ENCODE results near the gene MYBPH.
A peak's percentile ranks its signal among the peaks of the same experiment; 100 is the strongest.

MYBPH gene

DNA sequence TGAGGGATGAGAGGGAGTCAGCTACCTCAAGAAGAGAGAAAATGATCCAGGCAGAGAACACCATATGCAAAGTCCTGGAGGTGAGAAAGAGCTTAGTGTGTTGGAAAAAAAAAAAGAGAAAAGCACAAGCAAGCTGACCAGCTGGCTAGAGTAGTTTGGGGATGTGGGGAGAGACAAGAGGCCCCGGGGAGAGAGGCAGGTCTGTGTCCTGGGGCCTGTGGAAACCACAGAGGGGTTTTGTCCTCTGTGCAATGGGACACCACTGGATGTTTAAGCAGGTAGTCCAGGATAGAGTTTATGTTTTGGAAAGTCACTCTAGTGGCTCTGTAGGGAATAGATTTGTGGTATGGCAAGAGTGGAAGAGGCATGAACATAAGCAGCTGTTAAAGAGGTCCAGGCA lies 25.3 kb upstream of the MYBPH start:
- DNase-seq (ENCODE audit: low read depth, low spot score), result no peak

DNA sequence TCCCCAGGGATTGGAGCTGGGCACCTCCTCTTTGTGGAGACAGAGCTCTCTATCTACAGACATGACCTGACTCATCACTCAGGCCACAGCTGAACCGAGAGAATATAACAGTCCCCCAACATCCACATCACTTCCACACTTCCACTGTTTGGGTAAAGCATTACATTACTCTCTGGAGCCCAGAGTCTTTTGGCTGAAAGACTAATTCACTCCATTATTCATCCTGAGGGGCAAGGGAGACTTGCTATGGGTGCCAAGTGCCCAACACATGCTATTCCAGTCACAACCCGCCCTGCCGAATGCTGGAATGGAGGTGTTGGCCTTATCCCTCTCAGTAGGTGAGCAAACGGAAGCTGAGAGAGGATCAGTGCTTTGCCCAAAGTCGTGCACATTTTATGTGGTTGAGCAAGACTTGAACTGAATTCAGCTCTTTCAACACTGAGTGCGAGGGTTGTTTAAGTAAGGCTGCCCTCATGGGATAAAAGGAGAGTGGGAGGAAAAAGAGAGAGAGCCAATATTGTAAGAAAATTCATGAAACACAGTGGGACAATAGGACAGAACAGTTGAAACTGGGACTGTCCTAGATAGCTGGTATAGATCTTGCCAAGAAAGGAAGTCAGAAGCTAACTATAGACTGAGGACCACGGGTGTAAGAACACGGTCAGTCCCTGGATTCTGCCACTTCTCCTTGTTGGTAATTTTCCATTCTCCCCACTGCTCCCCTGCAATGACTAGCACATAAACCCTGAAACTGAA lies 24.4 kb upstream of the MYBPH start:
- DNase-seq (ENCODE audit: low read depth, low spot score), result no peak

DNA sequence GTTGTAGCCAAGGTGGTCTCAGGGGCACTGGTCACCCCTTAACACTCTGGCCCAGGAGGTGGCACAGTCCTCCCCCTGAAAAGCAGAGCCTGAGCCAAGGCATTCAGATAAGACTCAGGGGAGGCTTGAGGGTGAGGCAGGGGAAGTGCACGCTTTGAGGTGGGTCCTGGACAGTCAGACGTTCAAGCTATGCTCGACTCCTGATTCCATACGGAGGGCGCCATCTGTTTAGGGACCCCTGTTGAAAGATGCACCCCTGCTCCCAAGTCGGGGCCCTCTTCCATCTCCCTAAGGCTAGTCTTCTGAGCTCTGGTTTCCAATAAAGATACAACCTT lies 23.8 kb upstream of the MYBPH start:
- DNase-seq (ENCODE audit: low read depth, low spot score), result no peak

DNA sequence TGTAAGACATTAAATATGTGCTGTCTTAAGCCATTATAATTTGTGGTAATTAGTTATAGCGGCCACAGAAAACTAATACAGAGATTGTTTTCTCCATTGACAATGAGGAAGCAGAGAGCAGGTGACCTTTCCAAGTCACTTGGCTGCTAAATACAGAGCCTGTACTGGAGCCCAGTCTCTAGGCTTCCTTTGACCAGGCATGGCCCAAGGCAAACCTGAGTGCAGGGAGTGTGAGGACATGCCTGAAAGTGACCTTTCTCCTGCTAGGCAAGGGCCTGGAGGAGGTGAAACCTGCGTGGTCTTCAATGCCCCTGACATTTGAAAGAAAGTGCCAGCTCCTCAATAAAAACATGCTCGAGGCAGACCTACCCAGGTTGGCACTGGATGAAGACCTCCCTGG lies 23.4 kb upstream of the MYBPH start:
- DNase-seq (ENCODE audit: low read depth, low spot score), result no peak

DNA sequence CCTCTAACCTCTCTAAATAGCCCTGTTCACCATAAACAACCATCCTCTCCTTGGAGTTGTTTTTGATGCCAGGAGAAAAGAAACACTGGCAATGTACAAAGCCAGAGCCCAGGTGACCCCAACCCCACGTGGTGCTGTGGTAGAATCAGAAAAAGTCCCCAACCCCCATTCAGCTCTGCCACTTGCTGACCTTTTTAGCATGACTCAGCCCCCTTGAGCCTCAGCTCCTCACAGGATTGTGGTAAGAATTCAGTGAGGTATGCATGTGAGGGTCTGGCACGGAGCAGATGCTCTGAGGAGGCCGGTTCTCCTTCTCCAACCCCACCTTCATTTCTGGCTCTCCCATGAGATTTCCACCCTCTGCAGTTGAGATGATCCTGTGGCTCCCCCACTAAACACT lies 22.0 kb upstream of the MYBPH start:
- DNase-seq (ENCODE audit: low read depth, low spot score), result peak; percentile 7

DNA sequence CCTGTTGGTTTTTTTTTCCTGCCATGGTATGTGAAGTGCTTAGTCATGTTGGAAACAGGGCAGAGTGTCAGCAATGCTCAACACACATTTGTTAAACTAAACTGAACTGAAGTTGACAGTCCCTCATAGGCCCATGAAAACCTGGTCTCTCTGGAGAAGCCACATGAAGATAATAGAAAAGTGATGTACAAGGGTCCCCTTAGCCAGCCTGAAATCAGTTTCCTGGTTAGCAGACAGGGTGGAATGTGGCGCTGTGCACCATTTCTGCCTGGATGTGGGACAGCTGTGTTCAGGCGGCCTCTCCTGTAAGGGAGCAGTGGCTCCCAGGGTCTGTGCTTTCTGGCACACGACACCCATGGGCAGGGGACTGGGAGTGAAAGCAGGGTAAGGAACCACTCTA lies 20.7 kb upstream of the MYBPH start:
- DNase-seq (ENCODE audit: low read depth, low spot score), result no peak

DNA sequence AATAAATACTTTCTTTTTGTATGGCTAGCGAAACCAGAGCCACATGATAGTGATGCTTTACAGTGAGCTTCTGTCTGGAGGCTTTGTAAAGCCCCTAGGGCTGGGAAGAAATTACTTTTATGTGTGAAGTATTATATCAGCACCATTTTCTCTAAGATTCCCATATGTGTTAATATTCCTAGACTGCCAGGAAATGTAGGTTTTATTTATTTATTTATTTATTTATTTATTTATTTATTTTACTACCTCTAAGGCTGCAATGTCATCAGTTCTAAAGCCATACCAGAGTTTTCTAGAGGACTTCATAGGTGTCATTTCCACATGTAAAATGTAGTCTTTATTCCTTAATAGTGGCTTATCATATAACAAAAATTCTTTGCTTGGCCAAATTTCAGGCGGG lies 15.3 kb upstream of the MYBPH start:
- no peak for DNase-seq (ENCODE audit: low read depth, low spot score)

DNA sequence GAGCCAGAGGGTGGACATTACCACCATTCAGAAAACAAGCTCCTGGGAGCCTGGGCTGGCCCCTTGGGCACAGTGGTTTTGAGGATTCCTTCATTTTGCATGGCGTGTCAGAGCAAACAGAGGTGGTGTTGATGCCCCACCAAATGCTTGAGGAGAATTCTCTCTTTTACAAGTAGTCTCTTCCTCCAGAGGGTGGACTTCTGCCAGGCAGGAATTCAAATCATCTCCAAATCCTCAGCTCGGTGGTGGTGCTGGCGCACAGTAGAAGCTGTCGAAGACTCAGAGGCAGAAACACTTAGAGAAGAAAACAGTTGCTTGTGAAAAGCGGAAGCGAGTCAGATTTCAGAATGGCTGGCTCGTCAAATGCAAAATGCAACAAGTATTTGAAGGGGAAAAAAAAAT lies 14.3 kb upstream of the MYBPH start:
- no peak for DNase-seq (ENCODE audit: low read depth, low spot score)

DNA sequence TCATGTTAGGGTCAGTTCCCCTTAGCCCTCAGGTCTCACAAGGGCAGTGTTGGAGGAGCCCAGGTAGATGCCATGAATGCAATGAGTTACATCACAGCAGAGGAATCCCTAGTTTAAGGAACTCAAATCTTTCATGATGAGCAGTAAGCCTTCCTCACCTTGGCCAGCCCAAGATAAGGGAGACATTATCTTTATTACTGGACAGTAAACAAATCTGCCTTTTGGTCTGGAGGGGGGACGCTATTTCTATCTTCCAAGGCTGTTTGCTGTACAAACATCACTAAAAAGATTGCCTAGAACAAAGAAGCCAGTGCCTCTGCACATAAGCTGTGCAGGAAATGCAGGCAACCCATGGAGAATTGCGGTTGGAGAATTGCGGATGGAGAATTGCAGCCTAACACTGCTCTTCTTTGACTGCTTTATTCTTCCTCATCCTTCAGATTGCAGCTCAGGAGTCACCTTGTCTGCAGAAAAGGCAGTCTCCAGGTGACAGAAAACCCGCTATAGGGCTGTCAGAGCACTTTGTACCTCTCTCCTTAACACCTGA lies 13.1 kb upstream of the MYBPH start:
- DNase-seq (ENCODE audit: low read depth, low spot score), result no peak

DNA sequence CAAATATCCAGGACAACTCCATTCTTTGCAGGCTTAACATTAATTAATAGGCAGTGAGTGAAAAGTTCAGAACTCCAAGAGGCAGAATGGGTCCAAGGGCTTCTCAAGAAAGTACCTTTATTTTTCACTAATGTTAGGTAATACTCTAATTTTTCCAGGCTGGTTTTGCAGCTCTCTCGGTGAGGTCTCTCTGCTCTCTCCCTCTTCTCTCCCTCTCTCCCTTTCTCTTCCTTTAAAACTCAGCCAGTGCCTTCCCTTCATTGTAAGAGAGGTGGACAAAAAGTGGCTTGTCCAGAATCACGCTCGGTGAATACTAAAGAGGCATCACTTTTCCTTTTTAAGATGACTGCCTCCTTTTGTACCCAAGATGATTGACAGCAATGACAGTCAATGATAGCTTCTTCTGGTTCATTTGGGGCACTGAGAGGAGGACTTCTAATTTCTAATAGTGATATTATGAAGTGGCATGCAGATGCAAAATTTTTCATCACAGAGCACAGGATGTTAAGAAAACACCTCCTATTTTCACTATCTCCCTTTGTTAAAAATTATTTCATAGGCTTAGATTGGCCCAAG lies 12.2 kb upstream of the MYBPH start:
- DNase-seq (ENCODE audit: low read depth, low spot score), result no peak

DNA sequence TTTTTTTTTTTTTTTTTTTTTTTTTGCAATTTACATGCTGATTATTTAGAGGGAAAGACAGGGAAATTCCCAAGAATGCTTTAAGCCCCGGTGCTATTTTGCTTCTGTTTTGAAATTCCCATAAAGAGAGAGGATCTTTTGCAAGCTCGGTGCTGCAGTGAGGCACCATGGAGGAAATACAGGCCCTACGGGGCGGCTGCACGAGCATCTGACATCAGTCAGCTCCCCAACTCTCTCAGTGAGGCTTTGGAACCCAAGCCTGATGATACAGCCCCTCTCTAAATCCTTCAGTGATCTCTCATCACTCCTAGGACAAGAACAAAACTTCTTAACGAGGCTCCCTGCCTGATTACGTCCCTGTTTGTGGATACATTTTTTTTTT lies 11.7 kb upstream of the MYBPH start:
- no peak for DNase-seq (ENCODE audit: low read depth, low spot score)

DNA sequence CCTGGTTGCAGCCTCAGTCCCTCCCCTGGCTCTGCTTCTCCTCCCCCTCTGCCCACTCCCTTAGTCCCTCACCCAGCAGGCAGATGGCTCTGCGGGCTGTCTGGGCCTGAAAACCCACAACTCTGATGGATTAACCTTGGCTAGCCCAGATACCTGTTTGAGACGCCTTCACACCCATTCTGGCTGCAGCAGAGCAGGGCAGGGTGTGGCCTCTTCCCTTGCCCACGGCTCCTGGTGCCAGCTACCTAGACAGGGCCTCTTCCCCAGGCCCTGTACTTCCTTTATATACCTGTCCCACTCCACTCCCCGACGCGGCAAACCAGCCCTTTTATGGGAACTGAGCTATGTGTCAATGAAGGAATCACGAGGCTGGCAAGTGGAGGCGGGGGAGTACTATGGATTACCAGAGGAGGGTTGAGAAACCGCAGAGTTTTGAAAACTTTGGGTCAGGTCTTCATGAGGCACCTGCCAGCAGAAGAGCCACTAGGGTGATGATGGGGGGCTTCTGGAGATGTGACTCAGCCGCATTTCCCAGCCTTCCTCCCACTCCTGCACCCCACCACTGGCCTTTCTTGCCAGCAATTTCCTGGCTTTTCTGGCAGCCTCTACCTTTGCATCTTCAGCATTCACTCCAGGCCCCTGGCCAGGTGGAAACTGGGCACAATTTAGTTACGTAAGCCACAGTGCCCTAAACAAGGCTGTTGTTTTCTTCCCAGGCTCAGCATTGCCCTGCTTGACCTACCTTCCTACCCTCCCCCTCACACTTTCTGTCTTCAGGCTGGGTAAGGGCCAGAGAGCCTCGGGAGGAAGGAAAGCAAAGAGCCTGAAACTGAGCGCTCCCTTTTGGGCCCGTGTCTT lies 11.0 kb upstream of the MYBPH start, which contains the start of gene CHI3L1:
TSS of gene CHI3L1 (minus strand) at position 259 of the 858 bp plus-strand sequence. CDS start at position 178, 81 bp downstream.
- DNase-seq (ENCODE audit: low read depth, low spot score), result no peak

DNA sequence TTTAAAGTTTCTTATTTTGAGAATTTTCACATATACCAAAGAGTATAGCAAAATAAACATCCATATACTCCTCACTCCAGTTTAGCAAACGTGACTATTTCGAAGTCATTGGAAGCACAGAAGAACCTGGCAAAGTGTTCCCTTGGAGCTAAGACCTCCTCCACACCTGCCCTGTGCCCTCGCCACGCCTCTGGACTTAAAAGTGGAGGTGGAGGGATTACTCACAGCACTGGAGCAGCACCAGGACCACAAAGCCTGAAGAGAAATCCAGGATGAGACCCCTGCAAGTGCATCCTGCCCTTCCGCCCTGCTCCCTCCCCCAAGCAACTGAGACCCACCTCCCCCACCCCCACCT lies 10.4 kb upstream of the MYBPH start:
- no peak for DNase-seq (ENCODE audit: low read depth, low spot score)

DNA sequence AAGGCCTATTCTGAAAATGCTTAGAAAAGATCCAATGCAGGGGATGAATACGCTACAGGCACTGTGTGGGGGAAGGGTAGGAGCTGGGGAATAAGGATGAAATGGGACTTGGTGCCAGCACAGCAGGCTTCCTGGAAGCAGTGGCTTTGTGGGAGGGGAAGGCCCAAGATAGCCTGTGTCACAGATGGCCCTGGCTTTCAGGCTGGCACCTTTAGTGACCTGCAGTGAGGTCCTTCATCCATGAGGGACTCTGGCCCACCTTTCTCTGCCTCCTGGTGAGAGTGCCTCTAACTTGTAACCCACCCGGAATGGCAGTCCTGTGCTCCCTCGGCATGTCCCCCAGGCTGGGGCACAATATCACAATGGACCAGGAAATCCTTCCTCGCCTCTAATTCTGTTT lies 10.0 kb upstream of the MYBPH start:
- DNase-seq (ENCODE audit: low read depth, low spot score), result no peak

DNA sequence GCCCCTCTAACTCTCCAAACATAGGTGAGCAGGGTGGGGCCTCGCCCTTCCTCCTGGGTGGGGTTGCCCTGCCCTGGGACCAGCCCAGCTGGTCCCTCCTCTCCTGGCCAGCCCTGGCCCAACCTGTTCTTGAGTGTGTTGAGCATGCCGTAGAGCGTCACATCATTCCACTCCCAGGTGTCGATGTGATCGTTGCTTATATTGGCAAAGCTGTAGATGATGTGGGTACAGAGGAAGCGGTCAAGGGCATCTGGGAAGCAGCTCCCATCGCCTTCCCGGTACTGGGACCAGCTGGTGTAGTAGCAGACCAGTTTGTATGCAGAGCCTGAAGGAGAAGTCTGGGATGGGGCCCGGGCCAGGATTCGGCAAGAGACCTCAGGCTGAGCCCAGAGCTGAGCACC lies 9.4 kb upstream of the MYBPH start:
- no peak for DNase-seq (ENCODE audit: low read depth, low spot score)

DNA sequence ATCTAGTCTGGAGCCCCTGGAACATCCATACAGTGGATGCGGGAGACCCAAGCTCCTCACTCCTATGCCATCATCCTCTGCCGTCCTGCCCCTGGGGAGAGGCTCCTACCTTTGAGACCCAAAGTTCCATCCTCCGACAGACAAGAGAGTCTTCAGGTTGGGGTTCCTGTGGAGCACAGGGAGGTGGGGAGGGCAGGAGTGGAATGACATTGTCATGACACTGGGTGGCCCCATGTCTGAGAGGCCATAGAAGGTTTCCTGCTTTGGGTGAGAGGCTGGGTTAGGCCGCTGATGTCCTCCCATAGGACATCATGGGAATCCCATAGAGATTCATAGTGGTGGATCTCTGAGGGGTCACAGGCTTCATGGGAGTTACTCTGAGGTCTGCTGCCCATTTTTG lies 8.8 kb upstream of the MYBPH start:
- DNase-seq (ENCODE audit: low read depth, low spot score), result no peak

DNA sequence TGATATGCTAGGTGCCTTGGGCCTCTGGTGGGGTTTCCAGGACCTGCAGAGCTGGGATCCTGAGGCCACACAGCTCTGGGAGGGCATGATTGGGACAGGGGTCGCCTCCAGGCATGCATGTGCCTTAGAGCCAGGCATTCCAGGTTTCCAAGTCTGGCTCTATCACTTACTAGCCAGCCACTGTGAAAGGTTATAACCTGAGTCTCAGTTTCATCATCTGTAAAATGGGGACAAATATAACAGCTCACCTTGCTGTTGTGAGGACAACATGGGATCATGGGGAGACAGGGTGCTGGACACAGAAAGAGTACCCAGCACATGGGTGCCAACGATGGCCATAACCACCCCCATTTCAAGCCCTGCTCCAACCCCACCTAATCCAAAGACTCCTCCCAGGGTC lies 8.2 kb upstream of the MYBPH start:
- no peak for DNase-seq (ENCODE audit: low read depth, low spot score)

DNA sequence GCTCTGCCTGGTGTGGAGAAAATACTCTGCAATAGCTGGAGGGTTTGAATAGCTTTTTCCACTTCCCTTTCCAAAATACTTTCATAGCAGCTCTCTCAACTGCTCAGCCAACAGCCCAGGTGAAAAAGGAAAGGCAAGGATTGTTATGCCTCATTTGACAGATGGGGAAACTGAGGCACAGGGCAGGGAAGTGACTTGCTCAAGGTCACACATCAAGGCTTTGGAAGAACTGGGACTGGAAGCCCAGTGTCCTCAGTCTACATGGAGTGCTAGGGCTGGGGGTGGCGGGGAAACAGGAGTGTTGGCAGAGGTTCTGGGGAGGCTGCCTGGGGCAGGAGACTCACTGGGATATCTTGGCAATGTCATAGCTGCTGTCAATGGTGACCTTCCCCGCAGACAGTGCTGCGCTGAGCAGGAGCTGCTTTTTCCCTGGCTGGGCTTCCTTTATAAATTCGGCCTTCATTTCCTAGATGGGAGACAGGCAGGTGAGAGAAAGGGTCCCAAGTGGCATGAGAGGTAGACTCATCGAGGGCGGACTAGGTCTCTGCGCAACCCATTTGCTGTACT lies 6.8 kb upstream of the MYBPH start:
- no peak for DNase-seq (ENCODE audit: low read depth, low spot score)

DNA sequence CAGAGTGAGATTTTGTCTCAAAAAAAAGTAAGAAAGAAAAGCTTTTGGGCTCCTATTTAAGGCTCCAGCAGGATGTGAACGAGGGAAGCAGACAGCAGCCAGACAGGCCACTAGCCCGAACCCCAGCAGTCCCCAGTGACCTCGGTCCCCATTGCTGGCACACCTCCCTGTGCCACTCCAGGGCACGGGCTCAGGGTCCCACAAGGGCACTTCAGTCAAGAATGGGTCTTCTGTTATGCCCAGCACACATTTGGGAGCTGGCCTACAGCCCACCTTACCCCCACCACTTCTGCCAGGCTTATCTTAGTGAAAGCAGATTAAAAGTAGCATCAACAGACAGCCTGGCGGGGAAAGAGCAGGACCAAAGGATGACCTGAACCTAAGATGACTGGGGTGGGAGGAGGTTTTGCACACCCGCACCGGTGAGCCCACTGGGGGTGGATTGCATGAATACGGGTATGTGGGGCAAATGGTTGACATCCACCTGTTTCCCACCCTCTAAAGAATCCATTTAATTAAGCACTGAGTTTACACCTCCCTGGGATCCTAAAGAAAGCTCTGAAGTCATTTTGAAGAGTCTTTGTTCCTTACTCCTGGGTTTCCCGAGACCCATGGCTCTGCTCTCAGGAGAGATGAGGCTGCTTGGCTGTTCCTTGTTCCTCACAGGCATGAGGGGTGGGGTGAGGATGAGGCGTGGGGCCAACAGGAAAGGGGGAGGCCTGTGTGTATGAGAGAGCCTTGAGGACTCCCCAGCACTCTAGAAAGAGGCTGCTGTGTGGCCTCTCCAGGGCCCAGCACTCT lies 6.2 kb upstream of the MYBPH start:
- no peak for DNase-seq (ENCODE audit: low read depth, low spot score)

DNA sequence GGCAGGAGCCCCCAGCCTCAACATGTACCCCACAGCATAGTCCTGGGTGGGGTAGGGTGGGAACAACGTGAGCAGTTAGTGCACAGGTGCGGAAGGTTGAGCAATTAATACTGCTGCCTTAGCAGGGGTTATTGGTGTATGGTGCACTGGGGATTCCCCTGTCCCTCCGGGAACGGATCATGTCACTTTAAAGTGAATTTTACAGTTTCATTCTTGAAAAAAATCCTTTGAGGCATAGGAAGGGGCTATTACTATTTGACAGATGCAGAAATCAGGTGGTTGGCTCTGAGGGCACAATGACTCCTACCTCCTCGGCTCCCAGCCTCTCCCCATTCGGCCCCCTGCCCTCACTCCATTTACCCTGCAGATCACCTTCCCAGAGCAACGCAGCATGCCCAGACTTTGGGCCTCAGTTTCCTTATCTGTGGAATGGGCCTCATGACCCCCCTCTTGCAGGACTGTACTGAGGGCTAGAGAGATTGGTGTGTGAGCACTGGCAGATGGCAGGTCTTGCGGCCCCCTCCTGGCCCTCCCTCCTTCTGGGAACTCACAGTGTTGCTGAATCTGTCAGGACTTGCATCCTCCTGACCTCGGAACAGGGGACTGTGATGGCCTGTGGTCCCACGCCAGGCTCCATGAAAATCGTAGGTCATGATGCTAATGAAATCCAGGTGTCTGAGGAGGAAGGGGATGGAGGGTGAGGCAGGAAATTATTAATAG lies 5.1 kb upstream of the MYBPH start:
- no peak for DNase-seq (ENCODE audit: low read depth, low spot score)

DNA sequence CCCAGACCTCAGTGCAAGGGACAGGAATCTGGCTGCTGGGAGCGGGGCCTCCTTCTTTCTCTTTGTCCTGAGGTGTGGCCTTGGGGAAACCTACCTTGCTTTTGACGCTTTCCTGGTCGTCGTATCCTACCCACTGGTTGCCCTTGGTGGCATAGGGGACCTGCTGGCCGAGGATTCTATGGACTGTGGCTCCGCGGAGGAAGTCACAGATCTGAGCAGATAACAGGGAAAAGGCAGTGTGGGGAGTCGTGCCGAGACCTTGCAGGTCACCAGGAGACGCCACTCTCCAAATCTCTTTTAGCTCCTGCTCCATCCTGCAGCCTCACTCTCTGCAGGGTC lies 4.0 kb upstream of the MYBPH start:
- no peak for DNase-seq (ENCODE audit: low read depth, low spot score)
